Neural cell (in vitro differentiated cells): ENCODE measurements around the gene SMG6. TPM values are rescaled to one million over a fixed set of nuclear protein-coding genes. Genes with fewer than 3 reads are reported as not detected.

Source experiments
- H2AFZ ChIP-seq: fragments of 200-600, 300-800 bp; sonication (generic), shearing (Covaris generic); 2 replicates; pipeline ENCODE4 v1.6.0; 2014; ENCODE audit warnings: low read depth, mild to moderate bottlenecking, antibody characterized with exemption, low read length, moderate library complexity
- H3F3A ChIP-seq: fragments of 200-600 bp; shearing (Covaris generic); 2 replicates; pipeline ENCODE4 v1.6.1; 2016; ENCODE audit warnings: mild to moderate bottlenecking, moderate library complexity, mixed read lengths, antibody characterized with exemption, low read length; ENCODE audit not compliant: insufficient read depth, poor library complexity, severe bottlenecking
- H3K27ac ChIP-seq: fragments of 200-600, 300-800 bp; sonication (generic), shearing (Covaris generic); 2 replicates; pipeline ENCODE4 v1.5.1; 2014; ENCODE audit warnings: mild to moderate bottlenecking, low read length, moderate library complexity
- H3K27me3 ChIP-seq: fragments of 300-800, 200-600 bp; sonication (generic), shearing (Covaris generic); 2 replicates; pipeline ENCODE4 v1.6.0; 2014; ENCODE audit warnings: mild to moderate bottlenecking, low read depth, low read length, moderate library complexity; ENCODE audit not compliant: insufficient read depth
- H3K36me3 ChIP-seq: fragments of 300-800, 200-600 bp; sonication (generic), shearing (Covaris generic); 2 replicates; pipeline ENCODE4 v1.5.1; 2014; ENCODE audit warnings: mild to moderate bottlenecking, antibody characterized with exemption, low read length, moderate library complexity; ENCODE audit not compliant: insufficient read depth
- H3K4me2 ChIP-seq: fragments of 300-800, 200-600 bp; sonication (generic), shearing (Covaris generic); 2 replicates; pipeline ENCODE4 v1.6.0; 2014; ENCODE audit warnings: mild to moderate bottlenecking, low read length
- H3K4me3 ChIP-seq: fragments of 300-800, 200-600 bp; sonication (generic), shearing (Covaris generic); 2 replicates; pipeline ENCODE4 v1.5.1; 2014; ENCODE audit warnings: mild to moderate bottlenecking, low read length, moderate library complexity
- H3K79me2 ChIP-seq: fragments of 200-600 bp; shearing (Covaris generic); replicated peaks from 2 replicates; pipeline ENCODE4 v1.6.0; 2014; ENCODE audit warnings: mild to moderate bottlenecking, low read length, moderate library complexity; ENCODE audit not compliant: insufficient read depth
- H3K9ac ChIP-seq: fragments of 300-800, 200-600 bp; sonication (generic), shearing (Covaris generic); 2 replicates; pipeline ENCODE4 v1.6.1; 2016; ENCODE audit warnings: mild to moderate bottlenecking, low read length, mixed read lengths
- H3K9me2 ChIP-seq: fragments of 200-600 bp; shearing (Covaris generic); 2 replicates; pipeline ENCODE4 v1.6.1; 2016; ENCODE audit warnings: mild to moderate bottlenecking, low read length, mixed read lengths; ENCODE audit not compliant: insufficient read depth
- H3K9me3 ChIP-seq: fragments of 200-600, 300-800 bp; sonication (generic), shearing (Covaris generic); 2 replicates; pipeline ENCODE4 v1.6.1; 2016; ENCODE audit warnings: mild to moderate bottlenecking, mixed run types, low read length, moderate library complexity, mixed read lengths
- H4K20me1 ChIP-seq: fragments of 200-600 bp; shearing (Covaris generic); 2 replicates; pipeline ENCODE4 v1.6.1; 2016; ENCODE audit warnings: mild to moderate bottlenecking, mixed run types; ENCODE audit not compliant: insufficient read depth
- EP300 ChIP-seq: fragments of 450-650 bp; conservative IDR thresholded peaks from 2 replicates; pipeline ENCODE4 v1.6.1; 2014; ENCODE audit warnings: antibody characterized with exemption, mild to moderate bottlenecking, moderate library complexity; ENCODE audit not compliant: poor library complexity, severe bottlenecking
- EZH2 ChIP-seq: fragments of 200-600, 300-800 bp; shearing (Covaris generic), sonication (generic); IDR thresholded peaks from 2 replicates; pipeline ENCODE4 v1.6.1; 2014; ENCODE audit warnings: antibody characterized with exemption, low read length, borderline replicate concordance, mild to moderate bottlenecking; ENCODE audit not compliant: insufficient read depth, poor library complexity, severe bottlenecking
- MXI1 ChIP-seq: fragments of 450-650 bp; conservative IDR thresholded peaks from 2 replicates; pipeline ENCODE4 v1.6.1; 2014; ENCODE audit warnings: antibody characterized with exemption, mild to moderate bottlenecking; ENCODE audit not compliant: poor library complexity, severe bottlenecking
- POLR2AphosphoS5 ChIP-seq: IDR thresholded peaks from 2 replicates; pipeline ENCODE4 v1.6.1; 2012
- RAD21 ChIP-seq: fragments of 450-650 bp; conservative IDR thresholded peaks from 2 replicates; pipeline ENCODE4 v1.6.1; 2014; ENCODE audit warnings: antibody characterized with exemption, mild to moderate bottlenecking, moderate library complexity
- SMC3 ChIP-seq: fragments of 450-650 bp; conservative IDR thresholded peaks from 2 replicates; pipeline ENCODE4 v1.6.1; 2014; ENCODE audit warnings: antibody characterized with exemption, mild to moderate bottlenecking, moderate library complexity; ENCODE audit not compliant: poor library complexity
- TAF1 ChIP-seq: IDR thresholded peaks from 2 replicates; pipeline ENCODE4 v1.6.1; 2012; ENCODE audit warnings: low read depth
- polyA plus RNA-seq: library from polyadenylated mRNA; depleted of rRNA; stranded (reverse); fragments of >200 nt; gene quantifications from 2 replicates; pipeline ENCODE4 v1.2.3, GENCODE V29; 2014
- TF ChIP-seq, protein P1 (sequence below): fragments of 450-650 bp; IDR thresholded peaks from 2 replicates; pipeline ENCODE4 v1.5.1; 2014; ENCODE audit warnings: antibody characterized with exemption, mild to moderate bottlenecking, moderate library complexity; ENCODE audit not compliant: poor library complexity, severe bottlenecking
- TF ChIP-seq, protein P2 (sequence below): IDR thresholded peaks from 2 replicates; pipeline ENCODE4 v1.6.1; 2012; ENCODE audit warnings: borderline replicate concordance

SMG6 gene
- polyA plus RNA-seq, 1 donor from 2014 or later: 13.9 TPM

- H3K9me3 ChIP-seq: no peaks in the 10 kb centered on the region
- no peak overlapping the region for H3K27ac ChIP-seq
- peaks cover 30% of the 10 kb centered on the region for H3K79me2 ChIP-seq
- H3K4me3 ChIP-seq: no peak overlapping the region
- no peaks in the 10 kb centered on the region for H3K9me2 ChIP-seq
- no peaks in the 10 kb centered on the region for H4K20me1 ChIP-seq
- no peaks in the 10 kb centered on the region for H3K27me3 ChIP-seq
- no peak overlapping the region for H2AFZ ChIP-seq
- no peak overlapping the region for H3K9ac ChIP-seq
- no peak overlapping the region for H3K4me2 ChIP-seq
- TF ChIP-seq SMC3 (no peak), EZH2 (no peak), RAD21 (no peak), POLR2AphosphoS5 (no peak), EP300 (no peak), TAF1 (no peak), MXI1 (no peak)
- TF ChIP-seq, protein P1, sequence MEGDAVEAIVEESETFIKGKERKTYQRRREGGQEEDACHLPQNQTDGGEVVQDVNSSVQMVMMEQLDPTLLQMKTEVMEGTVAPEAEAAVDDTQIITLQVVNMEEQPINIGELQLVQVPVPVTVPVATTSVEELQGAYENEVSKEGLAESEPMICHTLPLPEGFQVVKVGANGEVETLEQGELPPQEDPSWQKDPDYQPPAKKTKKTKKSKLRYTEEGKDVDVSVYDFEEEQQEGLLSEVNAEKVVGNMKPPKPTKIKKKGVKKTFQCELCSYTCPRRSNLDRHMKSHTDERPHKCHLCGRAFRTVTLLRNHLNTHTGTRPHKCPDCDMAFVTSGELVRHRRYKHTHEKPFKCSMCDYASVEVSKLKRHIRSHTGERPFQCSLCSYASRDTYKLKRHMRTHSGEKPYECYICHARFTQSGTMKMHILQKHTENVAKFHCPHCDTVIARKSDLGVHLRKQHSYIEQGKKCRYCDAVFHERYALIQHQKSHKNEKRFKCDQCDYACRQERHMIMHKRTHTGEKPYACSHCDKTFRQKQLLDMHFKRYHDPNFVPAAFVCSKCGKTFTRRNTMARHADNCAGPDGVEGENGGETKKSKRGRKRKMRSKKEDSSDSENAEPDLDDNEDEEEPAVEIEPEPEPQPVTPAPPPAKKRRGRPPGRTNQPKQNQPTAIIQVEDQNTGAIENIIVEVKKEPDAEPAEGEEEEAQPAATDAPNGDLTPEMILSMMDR: no peak
- TF ChIP-seq, protein P2, sequence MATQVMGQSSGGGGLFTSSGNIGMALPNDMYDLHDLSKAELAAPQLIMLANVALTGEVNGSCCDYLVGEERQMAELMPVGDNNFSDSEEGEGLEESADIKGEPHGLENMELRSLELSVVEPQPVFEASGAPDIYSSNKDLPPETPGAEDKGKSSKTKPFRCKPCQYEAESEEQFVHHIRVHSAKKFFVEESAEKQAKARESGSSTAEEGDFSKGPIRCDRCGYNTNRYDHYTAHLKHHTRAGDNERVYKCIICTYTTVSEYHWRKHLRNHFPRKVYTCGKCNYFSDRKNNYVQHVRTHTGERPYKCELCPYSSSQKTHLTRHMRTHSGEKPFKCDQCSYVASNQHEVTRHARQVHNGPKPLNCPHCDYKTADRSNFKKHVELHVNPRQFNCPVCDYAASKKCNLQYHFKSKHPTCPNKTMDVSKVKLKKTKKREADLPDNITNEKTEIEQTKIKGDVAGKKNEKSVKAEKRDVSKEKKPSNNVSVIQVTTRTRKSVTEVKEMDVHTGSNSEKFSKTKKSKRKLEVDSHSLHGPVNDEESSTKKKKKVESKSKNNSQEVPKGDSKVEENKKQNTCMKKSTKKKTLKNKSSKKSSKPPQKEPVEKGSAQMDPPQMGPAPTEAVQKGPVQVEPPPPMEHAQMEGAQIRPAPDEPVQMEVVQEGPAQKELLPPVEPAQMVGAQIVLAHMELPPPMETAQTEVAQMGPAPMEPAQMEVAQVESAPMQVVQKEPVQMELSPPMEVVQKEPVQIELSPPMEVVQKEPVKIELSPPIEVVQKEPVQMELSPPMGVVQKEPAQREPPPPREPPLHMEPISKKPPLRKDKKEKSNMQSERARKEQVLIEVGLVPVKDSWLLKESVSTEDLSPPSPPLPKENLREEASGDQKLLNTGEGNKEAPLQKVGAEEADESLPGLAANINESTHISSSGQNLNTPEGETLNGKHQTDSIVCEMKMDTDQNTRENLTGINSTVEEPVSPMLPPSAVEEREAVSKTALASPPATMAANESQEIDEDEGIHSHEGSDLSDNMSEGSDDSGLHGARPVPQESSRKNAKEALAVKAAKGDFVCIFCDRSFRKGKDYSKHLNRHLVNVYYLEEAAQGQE: no peak
- no peaks in the 10 kb centered on the region for H3F3A ChIP-seq
- no peaks in the 10 kb centered on the region for H3K36me3 ChIP-seq
Measured at GRCh38 chr17:2304931-2305330, 1.3 kb upstream of the SMG6 start.

GRCh38 chr17:2302778-2303203 is 794 bp downstream of the SMG6 start:
- TF ChIP-seq, protein P1: no peak
- TF ChIP-seq EZH2: no peak
- TF ChIP-seq SMC3: no peak
- no peak for TF ChIP-seq EP300
- no peak for TF ChIP-seq POLR2AphosphoS5
- TF ChIP-seq MXI1: no peak
- no peak for TF ChIP-seq TAF1
- TF ChIP-seq, protein P2: no peak
- TF ChIP-seq RAD21: no peak
- peaks cover 44% of the 10 kb centered on the region for H3K79me2 ChIP-seq
- peak overlapping the region; percentile 84 for H3K27ac ChIP-seq

More at GRCh38 chr17:2302778-2303203, 794 bp downstream of the SMG6 start:
- Histone ChIP-seq H3K9ac (peak overlapping the region; percentile 87), H3K4me3 (peak overlapping the region; percentile 98), H3K9me2 (no peaks in the 10 kb centered on the region), H3K9me3 (no peaks in the 10 kb centered on the region), H2AFZ (peak overlapping the region; percentile 40), H3K4me2 (peak overlapping the region; percentile 56), H3K36me3 (peaks cover 8% of the 10 kb centered on the region), H3F3A (no peaks in the 10 kb centered on the region), H4K20me1 (no peaks in the 10 kb centered on the region), H3K27me3 (no peaks in the 10 kb centered on the region)
